GM19035 (cell line): ENCODE measurements around the gene LRP1.

Experiments used
- ATAC-seq: cut with Tn5 transposase; IDR thresholded peaks from one replicate; pipeline ENCODE4 v1.9.1; 2021; ENCODE audit not compliant: unreplicated experiment

The LRP1 gene

DNA sequence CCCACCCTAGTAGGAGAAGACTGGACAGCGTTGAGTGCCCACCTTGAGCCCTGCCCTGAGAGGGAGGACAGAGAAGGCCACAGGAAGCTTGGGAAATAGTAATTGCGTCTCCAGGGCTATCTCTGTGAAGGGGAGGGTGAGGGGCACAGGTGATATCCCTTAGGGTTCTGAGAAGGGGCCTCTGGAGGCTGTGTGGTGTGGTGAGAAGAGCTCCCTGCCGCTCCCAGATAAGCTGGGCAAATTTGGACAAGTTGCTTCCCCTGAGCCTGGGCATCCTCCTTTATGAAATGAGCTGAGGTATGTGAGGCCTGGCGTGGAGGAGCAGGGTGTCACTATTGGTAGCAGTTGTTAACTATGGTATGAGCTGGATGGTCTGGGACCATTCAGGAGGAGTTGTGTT, 42.6 kb downstream of the LRP1 start:
- ATAC-seq = no peak

DNA sequence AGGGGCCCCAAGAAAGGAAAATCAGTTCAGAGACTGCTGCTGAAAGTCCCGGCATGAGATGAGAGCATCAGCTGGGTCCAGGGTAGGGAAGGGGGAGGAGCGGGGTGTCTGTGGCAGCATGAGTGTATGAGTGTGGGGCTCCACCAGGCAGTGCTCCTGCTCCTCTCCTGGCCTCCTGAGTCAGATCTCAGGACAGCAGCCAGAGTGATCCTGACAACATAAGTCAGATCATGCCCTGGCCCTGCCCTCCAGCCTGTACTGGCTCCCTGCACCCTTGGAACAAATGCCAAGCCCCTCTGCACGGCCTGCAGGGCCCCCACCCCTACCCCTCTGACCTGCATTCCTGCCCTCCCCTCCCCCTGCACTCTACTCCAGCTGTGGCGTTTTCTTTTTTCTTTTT, 43.4 kb downstream of the LRP1 start:
- no peak for ATAC-seq

DNA sequence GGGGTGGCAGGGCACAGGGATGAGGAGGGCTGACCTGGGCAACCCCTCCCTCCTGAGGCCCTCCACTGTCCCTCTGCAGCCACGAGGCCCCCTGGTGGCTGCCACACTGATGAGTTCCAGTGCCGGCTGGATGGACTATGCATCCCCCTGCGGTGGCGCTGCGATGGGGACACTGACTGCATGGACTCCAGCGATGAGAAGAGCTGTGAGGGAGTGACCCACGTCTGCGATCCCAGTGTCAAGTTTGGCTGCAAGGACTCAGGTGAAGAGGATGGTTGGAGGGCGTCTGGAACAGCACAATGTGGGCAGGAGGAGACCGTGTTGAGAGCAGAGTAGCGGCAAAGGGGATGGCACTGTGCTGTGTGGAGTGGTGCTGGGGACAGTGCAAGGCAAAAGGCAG, 44.8 kb downstream of the LRP1 start:
- no peak for ATAC-seq

DNA sequence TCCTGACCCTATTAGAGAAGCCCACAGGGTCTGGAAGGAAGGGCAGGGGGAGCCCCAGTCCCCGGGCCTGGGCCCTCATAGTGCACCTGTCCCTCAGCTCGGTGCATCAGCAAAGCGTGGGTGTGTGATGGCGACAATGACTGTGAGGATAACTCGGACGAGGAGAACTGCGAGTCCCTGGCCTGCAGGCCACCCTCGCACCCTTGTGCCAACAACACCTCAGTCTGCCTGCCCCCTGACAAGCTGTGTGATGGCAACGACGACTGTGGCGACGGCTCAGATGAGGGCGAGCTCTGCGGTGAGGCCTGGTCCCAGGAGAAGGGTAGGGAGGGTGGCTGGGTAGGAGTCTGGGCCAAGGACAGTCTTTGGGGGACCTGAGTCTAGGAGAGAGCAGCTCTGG, 45.4 kb downstream of the LRP1 start:
- no peak for ATAC-seq

DNA sequence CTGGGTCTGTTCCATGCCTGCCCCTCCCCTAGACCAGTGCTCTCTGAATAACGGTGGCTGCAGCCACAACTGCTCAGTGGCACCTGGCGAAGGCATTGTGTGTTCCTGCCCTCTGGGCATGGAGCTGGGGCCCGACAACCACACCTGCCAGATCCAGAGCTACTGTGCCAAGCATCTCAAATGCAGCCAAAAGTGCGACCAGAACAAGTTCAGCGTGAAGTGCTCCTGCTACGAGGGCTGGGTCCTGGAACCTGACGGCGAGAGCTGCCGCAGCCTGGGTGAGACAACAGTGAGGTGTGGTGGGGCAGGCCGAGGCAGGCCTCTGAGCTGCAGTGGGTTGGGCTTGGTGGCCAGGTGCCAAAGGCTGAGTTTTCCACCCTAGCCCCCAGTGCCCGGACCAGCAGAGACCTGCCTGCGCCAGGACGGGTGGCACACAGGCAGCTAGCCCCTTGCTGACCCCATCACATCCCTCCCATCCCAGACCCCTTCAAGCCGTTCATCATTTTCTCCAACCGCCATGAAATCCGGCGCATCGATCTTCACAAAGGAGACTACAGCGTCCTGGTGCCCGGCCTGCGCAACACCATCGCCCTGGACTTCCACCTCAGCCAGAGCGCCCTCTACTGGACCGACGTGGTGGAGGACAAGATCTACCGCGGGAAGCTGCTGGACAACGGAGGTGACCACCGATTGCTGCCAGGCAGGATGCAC, 47.3 kb downstream of the LRP1 start:
- no peak for ATAC-seq

DNA sequence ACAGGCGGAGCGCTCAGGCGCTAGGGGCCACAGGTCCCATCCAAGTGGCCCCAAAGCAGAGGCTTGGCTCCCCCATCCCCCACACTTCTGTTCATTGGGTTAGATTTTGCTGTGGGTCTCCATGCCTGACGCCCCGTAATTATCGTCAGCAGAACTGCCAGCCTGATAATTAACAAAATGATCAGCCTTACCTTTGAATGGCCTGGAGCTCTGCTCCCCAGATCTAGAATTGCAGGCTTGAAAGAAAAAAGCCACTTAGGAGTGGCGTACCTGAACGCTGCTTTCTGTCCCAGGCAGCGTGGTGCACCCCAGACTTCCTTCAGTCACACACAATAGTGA, 47.8 kb downstream of the LRP1 start:
- no peak for ATAC-seq

DNA sequence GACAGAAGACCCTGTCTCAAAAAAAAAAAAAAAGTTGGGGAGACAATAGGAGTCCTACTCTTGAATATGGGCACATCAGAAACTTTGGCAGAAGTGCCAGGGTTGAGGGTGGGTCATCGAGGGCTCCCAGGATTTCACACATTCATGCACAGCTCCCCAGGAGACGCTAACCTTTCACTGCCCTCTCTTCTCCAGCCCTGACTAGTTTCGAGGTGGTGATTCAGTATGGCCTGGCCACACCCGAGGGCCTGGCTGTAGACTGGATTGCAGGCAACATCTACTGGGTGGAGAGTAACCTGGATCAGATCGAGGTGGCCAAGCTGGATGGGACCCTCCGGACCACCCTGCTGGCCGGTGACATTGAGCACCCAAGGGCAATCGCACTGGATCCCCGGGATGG, 48.6 kb downstream of the LRP1 start:
- ATAC-seq = no peak

DNA sequence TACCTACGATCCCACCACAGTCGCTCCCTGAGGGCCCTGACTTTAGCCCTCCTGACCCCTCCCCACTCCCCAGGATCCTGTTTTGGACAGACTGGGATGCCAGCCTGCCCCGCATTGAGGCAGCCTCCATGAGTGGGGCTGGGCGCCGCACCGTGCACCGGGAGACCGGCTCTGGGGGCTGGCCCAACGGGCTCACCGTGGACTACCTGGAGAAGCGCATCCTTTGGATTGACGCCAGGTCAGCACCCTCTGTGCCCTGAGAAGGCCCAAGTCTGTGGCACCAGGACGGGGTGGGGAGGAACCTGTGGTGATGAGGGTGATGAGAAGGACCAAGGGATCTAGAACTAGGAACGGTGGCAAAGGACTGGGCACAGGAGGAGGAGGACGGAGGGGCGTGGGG, 49.1 kb downstream of the LRP1 start:
- ATAC-seq = no peak

DNA sequence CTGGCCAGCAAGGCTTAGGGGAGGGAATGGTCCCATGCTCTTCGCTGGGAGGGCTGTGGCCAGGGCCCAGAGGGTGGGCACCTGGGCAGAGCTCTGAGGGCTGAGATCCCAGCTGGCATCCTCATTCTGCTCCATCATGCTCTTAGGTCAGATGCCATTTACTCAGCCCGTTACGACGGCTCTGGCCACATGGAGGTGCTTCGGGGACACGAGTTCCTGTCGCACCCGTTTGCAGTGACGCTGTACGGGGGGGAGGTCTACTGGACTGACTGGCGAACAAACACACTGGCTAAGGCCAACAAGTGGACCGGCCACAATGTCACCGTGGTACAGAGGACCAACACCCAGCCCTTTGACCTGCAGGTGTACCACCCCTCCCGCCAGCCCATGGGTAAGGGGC, 49.9 kb downstream of the LRP1 start:
- no peak for ATAC-seq

DNA sequence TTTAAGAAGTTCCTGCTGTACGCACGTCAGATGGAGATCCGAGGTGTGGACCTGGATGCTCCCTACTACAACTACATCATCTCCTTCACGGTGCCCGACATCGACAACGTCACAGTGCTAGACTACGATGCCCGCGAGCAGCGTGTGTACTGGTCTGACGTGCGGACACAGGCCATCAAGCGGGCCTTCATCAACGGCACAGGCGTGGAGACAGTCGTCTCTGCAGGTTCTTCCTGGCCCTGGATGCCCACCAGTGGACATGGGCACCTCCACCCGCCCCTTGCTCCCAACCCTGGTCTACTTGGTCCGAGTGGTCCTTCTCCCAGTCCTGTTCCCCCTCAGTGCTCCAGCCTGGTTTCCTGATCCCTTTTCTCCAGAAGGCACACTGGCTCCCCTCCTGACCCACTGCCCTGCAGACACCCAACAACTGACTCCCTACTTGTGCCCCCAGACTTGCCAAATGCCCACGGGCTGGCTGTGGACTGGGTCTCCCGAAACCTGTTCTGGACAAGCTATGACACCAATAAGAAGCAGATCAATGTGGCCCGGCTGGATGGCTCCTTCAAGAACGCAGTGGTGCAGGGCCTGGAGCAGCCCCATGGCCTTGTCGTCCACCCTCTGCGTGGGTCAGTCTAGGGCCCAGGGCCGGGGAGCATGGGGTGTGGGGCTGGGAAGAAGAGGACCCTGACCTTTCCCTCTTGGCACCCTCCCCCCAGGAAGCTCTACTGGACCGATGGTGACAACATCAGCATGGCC, 51.2 kb downstream of the LRP1 start:
- no peak for ATAC-seq

DNA sequence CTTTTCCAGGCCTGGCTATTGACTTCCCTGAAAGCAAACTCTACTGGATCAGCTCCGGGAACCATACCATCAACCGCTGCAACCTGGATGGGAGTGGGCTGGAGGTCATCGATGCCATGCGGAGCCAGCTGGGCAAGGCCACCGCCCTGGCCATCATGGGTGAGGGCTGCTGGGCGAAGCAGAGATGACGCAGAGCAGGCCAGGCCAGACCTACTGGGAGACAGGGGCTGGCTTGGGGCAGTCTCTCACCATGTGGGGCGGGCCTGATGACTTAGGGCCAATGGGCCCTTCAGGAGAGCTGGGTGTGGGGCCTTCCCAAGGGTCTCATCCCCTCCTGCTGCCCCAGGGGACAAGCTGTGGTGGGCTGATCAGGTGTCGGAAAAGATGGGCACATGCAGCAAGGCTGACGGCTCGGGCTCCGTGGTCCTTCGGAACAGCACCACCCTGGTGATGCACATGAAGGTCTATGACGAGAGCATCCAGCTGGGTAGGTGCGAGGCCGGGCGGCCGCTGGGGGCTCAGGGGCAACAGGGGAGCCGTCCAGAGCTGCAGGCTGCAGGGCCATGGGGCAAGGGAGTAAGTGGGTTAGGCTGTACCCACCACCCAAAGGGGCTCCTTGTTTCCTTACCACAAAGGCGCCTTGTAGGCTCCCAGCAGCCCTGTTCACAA, 52.2 kb downstream of the LRP1 start:
- ATAC-seq = no peak

DNA sequence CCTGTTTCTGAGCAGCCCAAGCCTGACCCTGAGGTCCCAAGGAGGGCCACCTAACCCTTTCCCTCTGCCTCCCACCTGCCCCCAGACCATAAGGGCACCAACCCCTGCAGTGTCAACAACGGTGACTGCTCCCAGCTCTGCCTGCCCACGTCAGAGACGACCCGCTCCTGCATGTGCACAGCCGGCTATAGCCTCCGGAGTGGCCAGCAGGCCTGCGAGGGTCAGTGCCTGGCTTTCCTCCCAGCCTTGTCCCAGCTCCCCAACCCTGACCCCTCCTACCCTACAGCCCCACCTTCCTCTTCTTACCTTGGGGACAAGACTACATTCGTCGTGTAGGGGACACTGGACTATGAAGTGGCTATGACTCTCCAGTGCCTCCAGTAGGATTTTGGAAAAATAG, 52.8 kb downstream of the LRP1 start:
- ATAC-seq = no peak

DNA sequence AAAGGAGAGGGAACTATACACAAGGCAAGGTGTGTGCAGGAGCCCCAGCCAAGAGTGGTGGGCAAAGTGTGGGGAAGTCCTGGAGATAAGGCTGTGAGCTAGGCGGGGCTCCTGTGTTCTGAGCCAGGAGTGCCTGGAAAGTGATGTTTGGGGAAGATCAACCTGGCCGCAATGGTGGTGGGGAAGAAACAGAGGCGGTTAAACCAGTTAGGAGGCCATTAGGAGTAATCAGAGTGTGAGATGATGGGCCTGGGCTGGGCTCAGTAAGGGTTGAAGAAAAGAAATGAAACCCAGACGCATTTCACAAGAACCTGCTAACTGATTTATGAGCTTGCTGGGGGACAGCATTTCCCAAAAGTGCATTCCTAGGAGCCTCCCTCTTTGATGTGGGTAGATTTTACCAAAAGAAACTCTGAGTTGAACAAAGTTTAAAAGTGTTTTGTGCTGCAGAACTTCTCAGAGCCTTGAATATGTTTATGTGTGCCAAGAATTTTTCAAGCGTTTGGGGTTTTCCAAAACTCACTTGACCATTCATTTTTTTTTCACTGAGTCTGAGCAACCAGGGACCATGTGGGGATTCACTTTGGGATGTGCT, 53.4 kb downstream of the LRP1 start:
- ATAC-seq = no peak

DNA sequence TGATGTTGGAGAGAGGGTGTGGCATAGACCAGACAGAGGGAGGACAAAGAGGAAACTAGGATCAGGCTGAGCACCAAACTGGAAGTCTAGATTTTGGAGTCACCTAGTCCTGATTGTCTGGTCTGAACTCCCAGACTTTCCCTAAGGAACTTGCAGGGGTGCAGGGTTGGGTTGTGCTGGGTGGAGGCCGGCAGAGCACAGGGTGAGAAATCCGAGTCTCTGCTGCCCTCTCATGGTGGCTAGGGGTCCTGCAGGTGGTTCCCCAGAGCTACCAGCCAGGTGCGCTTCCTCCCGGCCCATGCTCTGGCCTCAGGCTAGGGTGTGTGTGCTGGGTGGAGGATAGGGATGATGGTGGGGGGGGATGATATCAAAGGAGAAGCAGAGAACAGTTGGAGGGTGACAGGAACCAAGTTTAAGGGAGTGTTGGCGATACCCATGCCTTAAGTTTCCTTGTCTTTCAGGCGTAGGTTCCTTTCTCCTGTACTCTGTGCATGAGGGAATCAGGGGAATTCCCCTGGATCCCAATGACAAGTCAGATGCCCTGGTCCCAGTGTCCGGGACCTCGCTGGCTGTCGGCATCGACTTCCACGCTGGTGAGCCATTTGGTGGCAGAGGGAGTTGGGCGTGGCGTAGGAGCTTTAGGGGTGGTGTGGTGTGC, 54.8 kb downstream of the LRP1 start:
- peak; percentile 84 for ATAC-seq

DNA sequence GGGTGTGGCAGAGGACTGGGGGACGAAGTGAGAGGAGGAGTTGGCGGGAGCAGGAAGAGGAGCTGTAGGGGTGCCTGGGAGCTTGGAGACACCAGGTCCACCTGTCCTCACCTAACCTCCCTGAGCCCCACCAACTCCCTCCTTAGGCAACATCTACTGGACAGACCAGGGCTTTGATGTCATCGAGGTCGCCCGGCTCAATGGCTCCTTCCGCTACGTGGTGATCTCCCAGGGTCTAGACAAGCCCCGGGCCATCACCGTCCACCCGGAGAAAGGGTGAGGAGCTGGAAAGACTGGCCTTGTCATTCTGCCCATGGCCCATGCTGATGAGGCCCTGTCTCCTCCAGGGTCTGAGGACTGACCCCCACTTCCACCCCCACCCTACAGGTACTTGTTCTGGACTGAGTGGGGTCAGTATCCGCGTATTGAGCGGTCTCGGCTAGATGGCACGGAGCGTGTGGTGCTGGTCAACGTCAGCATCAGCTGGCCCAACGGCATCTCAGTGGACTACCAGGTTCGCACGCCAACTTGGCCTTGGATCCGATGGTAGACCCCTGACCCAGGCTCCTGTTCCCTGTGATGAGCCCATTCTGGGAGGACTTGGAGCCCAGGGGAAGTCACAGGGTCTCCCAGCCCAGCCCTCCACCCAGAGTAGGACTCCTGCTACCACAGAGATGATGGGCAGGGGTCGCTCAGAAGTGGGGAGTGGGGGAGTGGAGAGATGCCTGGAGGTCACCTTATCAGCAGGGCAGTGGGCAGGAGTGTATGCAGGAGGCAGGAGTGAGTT, 55.8 kb downstream of the LRP1 start:
- ATAC-seq = no peak

DNA sequence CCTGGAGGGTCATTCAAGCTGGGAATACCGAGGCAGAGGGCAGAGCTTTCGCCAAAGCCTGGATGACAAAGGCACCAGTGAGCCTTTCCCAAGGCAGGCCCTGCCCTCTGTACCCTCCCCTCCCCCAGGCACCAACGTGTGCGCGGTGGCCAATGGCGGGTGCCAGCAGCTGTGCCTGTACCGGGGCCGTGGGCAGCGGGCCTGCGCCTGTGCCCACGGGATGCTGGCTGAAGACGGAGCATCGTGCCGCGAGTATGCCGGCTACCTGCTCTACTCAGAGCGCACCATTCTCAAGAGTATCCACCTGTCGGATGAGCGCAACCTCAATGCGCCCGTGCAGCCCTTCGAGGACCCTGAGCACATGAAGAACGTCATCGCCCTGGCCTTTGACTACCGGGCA, 57.1 kb downstream of the LRP1 start:
- ATAC-seq = no peak

DNA sequence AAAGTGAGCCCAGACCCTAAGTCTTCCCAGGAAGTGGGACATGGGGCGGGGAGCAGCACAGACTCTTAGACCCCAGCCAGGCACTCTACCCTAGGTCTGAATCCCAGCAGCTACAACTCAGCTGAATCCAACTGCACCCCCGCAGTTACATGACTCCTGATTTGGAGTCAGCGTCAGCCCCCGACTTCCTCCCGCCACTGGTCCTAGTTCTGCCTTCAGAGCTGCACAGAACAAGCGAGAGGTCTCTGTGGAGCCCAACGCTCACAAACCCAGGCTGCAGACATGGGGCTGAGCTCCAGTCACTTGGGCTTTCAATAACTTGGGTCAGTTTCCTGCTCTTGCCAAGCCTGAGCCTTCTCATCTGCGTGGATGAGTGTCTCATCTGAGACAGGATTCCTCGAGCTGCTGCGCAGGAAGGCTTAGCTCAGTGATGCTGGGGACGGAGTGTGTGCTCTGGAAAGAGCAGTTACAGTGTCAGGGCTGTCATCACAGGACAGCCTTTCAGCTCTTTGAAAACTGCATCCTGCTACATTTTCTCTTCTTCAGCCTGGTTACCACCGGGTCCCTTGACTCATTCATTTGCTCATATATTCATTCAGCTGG, 57.7 kb downstream of the LRP1 start:
- ATAC-seq = no peak

DNA sequence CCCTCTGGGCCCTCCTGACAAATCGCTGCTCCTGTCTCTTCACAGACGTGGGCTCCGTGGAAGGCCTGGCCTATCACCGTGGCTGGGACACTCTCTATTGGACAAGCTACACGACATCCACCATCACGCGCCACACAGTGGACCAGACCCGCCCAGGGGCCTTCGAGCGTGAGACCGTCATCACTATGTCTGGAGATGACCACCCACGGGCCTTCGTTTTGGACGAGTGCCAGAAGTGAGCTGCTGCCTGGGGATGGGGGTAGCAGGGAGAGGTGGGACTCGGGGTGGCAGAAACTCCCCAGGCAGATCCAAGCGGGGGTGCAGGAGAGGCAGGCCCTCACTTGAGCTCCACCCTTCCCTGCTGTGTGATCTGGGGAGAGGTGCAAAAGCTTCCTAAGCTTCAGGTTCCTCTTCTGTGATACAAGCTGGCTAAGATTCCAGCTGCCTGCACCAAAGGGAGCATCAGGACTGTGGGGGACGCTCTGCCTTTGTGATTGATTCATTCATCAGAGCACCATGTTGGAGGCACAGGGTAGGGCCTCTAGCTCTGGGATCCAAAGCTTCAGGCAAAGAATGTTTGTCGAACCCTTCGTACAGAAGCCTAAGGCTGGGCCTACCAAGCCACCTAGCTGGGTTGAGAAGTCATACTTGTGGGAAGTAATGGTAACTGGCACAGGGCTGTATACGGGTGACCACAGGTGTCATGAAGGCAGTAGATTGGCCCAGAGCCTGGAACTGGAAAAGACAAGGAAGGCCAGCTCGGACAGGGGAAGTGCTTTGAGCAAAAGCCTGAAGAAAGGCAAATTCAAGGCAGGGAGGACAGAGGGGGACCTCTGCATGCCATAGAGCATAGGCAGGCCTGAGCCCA, 59.2 kb downstream of the LRP1 start:
- no peak for ATAC-seq

DNA sequence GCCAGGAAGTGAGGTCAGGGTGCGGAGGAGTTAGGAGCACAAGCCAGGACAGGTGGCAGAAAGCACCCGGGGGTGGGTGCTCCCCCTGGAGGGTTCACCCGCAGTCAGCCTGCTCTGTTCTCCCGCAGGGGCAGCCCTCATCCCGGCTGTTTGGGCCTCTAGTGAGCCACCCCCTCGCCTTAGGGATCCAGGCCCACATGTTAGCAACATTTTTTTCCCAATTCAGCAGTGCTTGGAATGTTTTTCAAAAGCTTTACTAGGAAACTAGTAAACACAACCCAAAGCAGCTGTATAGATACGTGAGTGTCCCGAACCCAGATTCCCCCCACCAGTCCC, 59.8 kb downstream of the LRP1 start:
- ATAC-seq = no peak
